Stimulated activated CD8-positive, alpha-beta memory T cell treated with anti-CD3 and anti-CD28 coated beads, Interleukin-2, amount 100 ng/mL, for 48 hours (primary cell): Measurements from ENCODE around the gene TMPRSS13.

Source experiments
- DNase-seq, 2 donors: peaks; one replicate each; pipeline ENCODE4 v3.0.0-alpha.2; 2020; ENCODE audit warnings: low read depth in 2 of 2

TMPRSS13 gene

DNA sequence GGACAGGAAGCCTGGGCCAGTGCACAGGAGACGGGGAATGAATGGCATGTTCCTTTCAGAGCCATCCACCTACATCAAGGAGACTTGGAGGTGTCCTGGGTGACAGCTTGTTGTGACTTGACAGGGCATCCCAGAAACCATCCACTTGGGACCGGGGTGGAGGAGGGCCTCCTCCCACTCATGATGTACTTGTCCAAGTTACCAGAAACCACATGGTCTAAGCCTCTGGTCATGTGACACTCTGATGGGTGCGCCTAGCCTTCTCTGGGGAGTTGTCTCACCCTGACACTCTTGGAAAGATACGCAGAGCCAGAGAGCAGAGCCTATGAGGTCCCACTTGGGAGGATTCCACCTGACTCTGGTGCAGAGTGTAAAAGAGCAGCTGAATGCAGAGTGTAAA is 31.1 kb downstream of the TMPRSS13 start:
- no peak for DNase-seq

DNA sequence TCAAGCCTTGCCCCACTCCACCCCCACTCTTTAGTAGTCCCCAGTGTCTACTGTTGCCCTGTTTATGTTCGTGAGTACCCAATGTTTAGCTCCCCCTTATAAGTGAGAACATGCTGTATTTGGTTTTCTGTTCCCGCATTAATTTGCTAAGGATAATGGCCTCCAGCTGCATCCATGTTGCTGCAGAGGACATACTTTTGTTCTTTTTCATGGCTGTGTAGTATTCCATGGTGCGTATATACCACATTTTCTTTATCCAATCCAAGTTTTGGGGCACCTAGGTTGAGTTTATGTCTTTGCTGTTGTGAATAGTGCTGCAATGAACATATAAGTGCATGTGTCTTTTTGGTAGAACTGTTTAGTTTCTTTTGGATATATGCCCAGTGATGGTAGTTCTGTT is 36.6 kb downstream of the TMPRSS13 start:
- DNase-seq = no peak

GRCh38 chr11:117891362-117891761 is 37.8 kb downstream of the TMPRSS13 start:
- no peak for DNase-seq

GRCh38 chr11:117888139-117888566 is 41.0 kb downstream of the TMPRSS13 start:
- no peak for DNase-seq

GRCh38 chr11:117887431-117888138 is 41.6 kb downstream of the TMPRSS13 start:
- DNase-seq = no peak

- no peak for DNase-seq
Measured at GRCh38 chr11:117885777-117886176, 43.4 kb downstream of the TMPRSS13 start.

- DNase-seq = no peak
Measured at GRCh38 chr11:117884994-117885393, 44.2 kb downstream of the TMPRSS13 start.

DNA sequence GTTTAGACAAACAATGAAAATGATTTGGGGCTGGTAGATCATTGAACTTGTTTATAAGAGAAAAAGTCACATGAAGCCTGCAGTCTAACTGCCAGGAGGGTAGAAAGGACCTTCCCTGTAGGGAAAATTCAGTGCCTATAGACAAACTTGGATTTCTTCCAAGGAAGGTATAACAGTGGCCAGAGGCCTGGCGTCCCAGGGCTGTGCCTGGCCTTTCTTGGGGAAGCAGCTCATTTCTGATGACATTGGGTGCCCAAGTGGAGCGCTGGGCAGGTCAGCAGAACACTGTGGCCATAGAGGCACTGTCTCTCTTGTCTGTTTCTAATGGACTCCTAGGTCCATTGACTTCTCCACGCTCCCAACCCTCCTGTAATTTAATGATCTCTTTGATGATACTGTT is 46.1 kb downstream of the TMPRSS13 start:
- DNase-seq = no peak

DNA sequence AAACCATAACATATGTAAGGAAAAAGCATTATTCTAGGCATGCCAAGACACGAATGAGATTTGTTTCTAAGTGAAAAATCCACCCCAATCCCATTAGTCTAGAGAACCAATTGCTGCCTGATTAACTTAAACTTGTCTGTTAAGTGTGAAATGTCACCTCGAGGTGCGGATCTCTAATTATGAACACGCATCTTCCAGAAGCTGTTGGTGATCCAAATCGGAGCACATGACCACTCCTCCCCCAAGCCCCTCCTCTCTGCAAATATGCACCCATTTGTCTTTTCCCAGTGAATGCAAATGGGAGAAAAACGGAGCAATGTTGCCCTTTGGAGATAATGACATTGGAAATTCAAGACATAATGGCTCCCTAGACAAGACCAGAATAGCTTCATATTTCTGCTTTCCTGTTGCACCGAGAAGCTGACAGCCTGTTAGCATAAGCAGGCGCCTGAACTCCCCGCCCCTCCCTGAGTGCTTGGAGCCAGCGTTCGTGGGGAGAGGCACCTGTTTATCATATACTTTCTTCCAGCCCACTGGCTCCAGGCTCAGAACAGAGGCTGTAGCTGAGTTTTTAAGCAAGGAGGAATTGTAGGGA is 46.8 kb downstream of the TMPRSS13 start:
- no peak for DNase-seq

DNA sequence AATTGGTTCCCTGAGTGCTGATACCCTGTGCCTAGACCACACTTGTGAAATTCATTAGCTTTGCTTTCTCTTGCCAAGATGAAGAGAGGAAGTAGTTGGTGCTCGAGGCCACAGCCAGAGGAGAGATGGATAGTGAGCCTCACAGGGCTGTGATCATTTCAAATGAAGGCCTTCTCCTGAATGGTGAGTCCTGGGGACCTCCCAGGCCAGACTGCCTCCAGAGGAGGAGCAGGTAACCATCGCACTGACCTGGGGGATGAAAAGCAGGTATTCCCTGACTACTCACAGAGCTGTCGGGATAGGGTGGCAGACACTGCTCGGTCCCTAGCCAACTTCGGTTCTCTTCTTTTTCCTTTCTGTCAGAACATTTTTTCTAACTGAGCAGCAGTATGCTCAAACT is 48.0 kb downstream of the TMPRSS13 start:
- no peak for DNase-seq

DNA sequence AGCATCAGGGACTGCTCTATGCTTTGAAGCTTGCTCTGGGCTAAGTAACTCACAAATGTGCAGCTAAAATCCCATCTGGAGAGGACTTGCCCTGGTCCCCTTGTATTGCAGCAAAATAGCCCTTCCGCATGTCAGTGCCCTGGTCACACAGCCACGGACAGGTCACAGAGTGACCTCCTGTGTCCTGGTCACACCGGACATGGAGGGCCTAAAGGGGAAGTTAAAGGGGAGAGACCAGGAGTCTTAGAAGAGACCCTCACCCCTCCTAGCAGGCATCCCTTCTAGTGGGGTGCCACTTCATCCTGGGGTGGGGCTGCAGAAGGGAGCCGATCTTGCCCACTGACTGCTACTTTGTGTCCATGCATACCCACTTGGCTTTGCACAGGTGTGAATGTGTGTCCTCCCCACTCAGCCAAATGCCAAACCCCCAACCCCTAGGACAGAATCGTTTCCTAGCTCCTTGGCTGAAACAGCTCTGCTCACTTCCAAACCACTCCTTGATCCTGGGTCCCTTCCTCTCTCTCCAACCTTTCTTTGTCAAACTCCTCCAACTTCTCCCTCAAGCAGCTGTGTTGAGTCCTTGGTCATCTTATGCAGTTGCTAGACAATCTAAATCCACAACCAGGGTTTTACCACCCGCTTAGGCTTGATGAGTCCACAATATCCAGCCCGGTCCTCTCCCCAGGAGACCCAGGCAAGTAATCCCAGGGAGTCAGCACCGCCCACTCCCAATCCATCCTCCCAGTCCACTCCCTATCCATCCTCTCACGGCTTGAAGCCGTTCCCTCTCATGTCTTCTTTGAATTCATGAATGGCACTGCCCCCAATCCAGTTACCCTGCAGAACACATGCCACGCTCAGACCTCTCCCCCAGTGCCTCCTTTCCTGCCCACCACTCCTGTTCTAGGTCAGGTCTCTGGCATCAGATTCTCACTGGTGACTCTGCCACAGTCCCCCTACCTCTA is 49.4 kb downstream of the TMPRSS13 start:
- DNase-seq = no peak

- DNase-seq = no peak
Measured at GRCh38 chr11:117878939-117879475, 50.2 kb downstream of the TMPRSS13 start.

- no peak for DNase-seq
Measured at GRCh38 chr11:117878314-117878938, 50.8 kb downstream of the TMPRSS13 start.

DNA sequence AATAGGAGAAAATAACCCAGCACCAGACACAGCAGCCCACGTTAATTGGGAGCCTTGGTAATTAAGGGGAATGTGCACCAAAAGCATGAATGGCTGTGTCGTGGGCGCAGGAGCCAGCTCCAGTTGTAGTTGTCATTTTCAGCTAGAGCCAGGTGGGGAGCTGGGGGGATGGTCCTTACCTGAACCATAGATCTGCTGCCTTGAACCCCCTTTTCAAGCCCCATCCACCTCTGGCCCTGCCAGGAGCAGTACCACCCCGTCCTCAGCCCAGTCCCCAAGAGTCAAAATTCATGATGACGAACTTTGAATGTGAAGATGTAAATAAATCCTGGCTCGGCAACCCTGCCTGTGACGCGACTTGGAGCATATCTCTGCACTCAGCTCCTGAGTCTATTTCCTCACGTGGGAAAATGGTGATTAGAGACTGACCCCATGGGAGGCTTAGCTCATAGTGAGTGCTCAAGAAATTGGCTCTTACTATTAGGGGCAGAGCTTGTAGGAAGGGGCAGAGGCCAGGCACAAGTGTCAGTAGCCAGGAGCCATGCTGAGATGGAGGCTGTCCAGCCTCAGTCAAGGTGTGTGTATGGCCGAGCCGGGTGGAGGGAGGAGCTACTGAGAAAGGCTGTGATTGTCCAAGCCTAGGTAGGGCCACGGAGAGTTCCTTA is 52.0 kb downstream of the TMPRSS13 start:
- no peak for DNase-seq

DNA sequence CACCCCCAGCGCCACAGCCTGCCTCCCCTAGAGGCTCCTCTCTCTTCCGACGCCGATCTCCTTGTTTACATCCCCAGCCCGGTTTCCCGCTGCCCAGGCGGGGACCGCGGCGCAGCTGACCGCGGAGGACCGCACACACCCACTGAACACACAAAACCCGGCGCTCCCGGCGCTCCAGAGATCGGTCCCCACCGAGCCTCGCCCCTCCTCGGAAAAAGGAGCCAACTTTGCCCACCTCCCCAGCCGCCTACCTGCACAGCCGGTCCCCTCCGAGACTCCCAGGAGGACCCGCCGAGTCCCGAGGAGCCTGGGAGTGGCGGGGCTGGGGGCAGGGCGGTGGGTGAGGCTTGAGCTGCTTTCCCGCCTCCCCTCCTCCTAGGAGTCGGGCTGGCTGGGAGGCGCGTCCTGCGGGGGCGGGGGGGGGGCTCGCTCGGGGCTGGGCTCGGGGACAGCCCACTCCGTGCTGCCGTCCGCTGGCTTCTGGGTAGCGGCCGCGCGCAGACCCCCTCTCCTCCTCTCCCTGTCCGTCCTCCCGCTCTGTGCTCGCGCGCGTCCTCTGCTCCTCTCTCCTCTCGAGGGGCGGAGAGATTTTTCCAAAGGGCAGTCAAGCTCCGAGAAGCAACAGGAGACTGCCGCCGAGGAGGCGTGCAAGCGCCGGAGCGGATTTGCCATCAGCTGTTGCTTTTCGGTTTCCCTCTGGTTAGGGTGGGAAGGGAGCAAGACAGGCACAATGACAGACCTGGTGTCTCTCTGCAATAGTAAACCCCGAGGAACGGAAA is 52.7 kb downstream of the TMPRSS13 start, which contains the start of gene FXYD6:
TSS of gene FXYD6 (minus strand) at position 318 of the 779 bp plus-strand sequence. CDS start 33,882 bp downstream, outside the sequence.
- no peak for DNase-seq

GRCh38 chr11:117876059-117876340 is 53.2 kb downstream of the TMPRSS13 start:
- no peak for DNase-seq

- DNase-seq = no peak
Measured at GRCh38 chr11:117875382-117876058, 53.7 kb downstream of the TMPRSS13 start.

DNA sequence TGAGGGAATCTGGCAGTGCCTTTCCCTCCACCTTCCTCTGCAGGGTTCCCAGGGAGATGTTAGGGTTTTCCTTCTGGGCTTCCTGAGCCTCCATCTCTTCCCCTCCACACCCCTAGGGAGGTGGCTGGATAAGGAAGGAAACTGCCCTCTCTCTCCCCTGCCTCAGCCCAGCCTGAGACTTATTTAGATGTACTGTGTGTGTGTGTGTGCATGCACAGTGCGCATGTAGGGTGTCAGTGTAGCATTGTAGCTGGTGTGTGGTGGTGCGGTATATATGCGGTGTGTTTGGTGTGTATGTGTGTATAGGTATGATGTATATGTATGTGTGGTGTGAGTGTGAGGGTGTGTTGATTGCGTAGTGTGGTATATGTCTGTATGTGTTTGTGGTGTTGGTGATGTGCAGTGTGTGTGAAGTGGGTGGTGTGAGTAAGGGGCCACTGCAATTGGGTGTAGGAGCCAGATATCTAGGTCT is 54.3 kb downstream of the TMPRSS13 start:
- DNase-seq = no peak

DNA sequence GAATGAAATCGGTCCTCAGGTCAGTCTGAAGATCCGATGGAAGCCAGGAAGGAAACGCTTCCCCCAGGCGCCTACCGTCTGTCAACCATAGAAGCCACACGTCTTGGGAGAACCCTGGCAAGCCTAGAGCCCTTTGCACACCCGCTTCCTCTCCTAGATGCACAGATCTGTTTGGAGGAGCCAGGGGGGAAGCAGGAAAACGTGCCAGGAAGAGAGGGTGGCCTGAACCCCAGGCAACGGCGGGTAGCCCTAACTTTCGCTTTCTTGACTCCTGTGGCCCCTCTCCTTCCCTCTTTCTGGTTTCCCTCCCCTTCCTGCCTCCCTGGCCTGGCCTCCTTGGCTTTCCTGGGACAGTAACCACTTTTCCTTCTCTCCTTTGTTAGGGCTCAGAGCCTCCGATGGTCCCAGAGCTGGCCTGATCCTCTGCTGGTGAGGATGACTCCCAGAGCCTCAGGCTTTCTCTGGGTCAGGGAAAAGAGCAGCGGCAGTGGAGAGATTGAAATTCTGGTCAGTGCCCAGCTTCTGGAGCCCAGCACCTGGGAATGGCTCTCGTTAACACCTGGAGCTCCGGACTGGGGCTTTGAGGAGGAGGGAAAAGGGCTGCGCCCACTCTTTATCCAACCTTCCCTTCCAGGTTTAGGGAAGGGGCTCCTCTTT is 54.8 kb downstream of the TMPRSS13 start:
- DNase-seq = no peak
